ENCODE measurements around the gene PACS2.

DNA sequence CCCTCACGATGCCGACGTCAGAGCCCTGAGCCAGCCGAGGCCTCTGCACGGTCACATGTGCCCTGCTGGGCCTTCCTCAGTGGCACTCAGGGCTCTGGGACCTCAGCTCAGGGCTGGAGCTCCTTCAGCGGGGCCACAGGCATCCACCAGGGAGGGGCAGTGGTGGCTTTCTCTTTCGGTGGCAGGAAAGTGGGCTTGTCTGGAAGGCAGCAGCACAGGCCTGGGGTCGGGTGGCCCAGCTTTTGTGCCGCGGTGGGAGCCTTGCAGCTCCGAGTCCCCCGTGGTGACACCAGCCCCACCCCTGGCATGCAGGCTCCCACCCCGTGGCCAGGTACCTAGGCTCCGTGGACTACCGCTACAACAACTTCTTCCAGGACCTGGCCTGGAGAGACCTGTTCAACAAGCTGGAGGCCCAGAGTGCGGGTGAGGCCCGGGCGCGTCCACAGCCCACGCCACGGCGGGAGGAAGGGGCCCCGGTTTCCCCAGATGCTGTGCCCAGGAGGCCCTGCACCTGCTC lies 69.6 kb downstream of the PACS2 start:
- TF ChIP-seq TAF1 (IDR thresholded peaks at IDR 0.05; ENCODE audit: low read depth) (no peak), MAX (IDR thresholded peaks at IDR 0.05) (no peak), EGR1 (IDR thresholded peaks at IDR 0.05) (no peak), CEBPB (IDR thresholded peaks at IDR 0.05) (no peak), RAD21 (IDR thresholded peaks at IDR 0.05; ENCODE audit: low read depth) (no peak), EP300 (IDR thresholded peaks at IDR 0.05; ENCODE audit: borderline replicate concordance) (no peak), FOXM1 (IDR thresholded peaks at IDR 0.05; ENCODE audit: borderline replicate concordance, low read depth) (no peak)

Measured in Ishikawa (cell line).